AG08396 (cell line): ENCODE data around the gene OR2H2.

Source experiments
- DNase-seq: peaks from one replicate; pipeline ENCODE4 v3.0.0; 2012; ENCODE audit warnings: low spot score, mixed read lengths

Gene OR2H2

DNA sequence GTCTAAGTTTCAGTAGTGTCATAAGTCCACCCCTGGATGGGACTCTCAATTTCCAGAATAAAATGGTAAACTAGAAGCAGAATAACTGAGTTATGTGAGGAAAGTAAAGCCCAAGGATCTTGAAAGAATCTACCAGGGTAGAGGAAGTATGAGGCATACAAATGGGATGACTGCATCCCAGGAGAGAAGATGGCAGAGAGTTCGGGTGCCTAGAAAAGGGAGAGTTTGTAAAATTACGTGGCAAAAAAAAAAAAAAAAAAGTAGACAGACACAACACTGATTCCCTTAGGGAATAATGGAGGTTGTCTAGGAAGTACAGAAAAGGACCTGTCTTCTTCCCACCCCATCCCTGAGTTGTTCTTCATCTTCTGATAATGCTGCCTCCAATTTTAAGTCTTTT lies 44.6 kb downstream of the OR2H2 start:
- no peak for DNase-seq

DNA sequence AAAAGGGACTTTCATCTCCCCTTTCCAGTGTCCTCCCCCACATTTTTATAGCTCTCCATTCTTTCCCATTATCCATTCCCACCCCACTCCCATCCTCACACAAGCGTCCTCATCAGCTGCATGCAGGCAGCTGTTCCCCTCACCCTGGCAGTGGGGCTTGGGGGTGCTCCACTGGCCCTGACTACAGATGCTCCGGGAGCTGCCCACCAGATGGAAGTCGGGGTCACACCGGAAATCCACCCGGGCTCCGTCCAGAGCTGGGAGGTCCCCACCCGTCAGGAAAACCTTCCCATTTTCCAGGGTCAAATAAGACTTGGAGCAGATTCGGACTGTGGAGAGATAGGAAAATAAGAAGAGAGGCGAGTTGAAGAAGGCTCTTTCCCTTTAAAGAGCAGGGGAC lies 45.4 kb downstream of the OR2H2 start:
- no peak for DNase-seq

DNA sequence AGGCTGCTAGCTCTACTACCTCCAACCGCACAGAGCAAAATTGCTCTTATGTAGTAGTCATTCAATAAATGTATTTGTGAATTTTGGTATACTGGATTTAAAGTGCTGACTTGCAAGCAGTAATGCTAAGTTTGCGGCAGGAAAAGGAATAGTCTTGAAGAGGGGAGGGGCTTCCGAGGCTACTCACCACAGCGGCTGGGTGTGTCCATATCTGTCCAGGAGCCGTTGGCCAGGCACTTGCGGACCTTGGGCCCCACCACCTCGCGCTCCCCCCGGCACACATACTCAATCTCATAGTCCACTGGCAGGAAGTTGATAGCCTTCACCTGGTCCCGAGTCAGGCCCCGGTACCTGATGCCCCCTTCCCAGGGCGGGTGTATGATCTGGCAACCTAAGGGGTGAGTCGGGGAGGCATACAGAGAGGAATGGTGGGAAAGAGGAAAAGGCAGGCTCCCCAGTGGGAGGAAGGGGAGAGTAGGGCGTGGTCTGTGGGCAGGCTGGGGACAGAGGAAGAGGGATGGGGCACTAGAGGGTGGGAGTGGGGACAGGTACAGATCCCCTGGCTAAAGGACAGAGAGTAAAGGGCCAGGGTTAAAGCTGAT lies 46.4 kb downstream of the OR2H2 start:
- no peak for DNase-seq

DNA sequence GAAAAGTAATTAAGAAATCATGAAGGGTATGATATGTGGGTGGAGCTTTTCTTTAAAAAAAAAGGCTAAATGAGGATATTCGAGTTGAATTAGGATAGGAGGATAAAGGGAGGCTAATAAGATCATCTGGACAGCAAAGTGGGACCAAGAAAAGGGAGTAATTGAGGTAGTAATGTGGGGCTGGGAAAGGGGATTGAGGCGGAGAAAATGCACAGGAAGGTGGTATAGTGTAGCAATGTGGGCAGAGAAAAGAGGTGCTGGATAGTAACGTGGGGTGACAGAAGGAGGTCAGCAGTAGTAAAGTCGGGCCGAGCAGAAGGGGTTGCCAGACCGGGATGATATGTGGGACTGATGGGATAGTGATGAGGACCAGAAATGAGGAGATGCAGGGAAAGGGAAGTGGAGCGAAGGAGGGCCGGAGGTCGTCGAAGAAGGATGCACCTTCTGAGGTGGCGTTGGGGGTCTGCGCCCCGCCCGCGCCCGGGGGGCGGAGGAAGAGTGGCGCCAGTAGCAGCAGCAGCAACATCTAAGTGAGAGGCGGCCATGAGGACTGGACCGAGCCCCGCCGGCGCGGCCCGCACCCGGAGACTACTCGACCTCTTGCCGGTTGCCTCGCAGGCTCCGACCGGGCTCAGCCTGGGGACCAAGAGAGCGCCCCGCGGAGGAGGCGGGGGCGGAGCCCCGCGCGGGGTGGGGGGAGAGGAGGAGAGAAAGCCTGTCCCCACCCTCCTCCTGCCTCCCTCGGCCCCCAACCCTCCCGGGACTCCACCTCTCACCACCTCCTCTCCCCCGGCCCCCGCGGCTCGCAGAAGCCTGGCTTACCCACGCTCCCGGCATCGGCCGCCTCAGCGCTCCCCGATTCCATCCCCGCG lies 47.2 kb downstream of the OR2H2 start:
- peak; percentile 77 for DNase-seq

DNA sequence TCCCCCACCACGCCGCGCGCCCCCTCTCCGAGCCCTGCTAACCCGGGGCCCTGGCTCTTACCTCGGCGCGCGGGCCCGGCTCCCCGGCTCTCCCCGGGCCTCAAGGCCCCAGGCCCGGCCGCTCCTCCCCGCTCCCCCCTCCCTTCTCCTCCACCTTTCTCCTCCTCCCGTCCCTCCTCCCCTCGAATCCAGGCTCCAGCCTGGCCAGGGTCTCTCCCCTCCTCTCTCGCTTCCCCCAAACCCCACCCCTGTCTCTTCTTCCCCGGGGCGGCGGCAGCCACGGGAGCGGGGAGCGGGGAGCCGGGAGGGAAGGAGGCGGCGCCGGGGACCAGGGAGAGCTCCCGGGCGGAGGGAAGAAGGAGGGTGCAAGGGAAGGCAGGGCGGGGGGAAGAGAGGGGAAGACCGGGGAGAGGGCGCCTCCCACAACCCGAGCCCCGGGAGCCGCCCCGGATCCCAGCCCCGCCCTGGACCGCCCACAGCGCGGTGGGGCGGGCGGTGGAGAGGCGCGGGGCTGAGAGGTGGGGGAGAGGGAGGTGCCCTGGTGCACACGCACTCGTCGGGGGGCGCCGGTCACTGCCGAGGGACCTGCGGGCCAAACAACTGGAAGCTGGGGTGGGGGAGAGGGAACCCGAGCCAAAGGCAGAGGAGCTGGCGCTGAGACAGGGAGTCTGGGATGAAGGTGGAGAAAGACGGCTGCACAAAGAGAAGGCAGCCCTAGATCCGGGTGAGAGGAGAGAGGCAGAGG lies 48.0 kb downstream of the OR2H2 start, which contains the start of gene GABBR1:
Gene GABBR1 (minus strand): TSS at position 395 of the 745 bp plus-strand sequence. CDS start 798 bp downstream, outside the sequence.
- DNase-seq, result peak; percentile 99

DNA sequence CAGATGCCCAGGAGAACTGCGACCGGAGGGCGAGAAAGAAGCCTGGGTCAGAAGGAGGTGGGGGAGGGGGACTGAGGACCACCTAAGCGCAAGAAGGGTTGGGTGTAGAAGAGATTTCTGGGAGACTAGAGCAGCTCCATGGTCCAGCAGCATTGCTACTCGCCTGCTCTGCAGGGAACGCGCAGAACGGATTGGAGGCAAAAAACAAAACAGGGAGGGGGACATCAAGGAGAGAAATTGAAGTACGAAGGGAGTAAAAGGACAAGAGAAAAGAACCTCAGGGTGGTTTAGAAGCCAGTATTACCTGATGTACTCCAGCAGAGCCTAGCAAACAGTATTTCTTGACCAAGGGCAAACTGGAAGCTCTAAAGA lies 48.6 kb downstream of the OR2H2 start:
- DNase-seq, result no peak

DNA sequence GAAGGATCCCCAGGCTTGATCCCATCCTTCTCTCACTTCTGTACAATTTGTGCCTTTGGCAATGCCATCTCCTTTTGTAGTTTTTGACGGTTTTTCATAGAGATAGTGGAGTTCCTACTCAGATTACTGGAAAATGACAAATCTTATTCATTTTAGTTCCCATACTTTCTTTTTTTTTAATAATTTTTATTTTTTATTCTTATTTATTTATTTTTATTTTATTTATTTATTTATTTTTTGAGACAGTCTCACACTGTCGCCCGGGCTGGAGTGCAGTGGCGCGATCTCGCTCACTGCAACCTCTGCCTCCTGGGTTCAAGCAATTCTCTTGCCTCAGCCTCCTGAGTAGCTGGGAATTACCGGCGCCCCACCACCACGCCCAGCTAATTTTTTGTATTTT lies 52.3 kb downstream of the OR2H2 start:
- no peak for DNase-seq
